HG03025 (cell line): ENCODE measurements around the gene IL1RL2.

Experiments
- ATAC-seq: cut with Tn5 transposase; IDR thresholded peaks from one replicate; pipeline ENCODE4 v1.9.1; 2021; ENCODE audit warnings: mild to moderate bottlenecking, moderate library complexity; ENCODE audit not compliant: unreplicated experiment, low FRiP score

Gene IL1RL2

GRCh38 chr2:102289129-102289528 lies 102.3 kb downstream of the IL1RL2 start:
- ATAC-seq, result no peak
